ENCODE measurements around the gene KCND2. TPM values are rescaled to one million over a fixed set of nuclear protein-coding genes. Genes with fewer than 3 reads are reported as not detected.

The KCND2 gene
- total and polyA plus RNA-seq, 2 experiments from 2014 or later, result 0.45 to 2.2 TPM

DNA sequence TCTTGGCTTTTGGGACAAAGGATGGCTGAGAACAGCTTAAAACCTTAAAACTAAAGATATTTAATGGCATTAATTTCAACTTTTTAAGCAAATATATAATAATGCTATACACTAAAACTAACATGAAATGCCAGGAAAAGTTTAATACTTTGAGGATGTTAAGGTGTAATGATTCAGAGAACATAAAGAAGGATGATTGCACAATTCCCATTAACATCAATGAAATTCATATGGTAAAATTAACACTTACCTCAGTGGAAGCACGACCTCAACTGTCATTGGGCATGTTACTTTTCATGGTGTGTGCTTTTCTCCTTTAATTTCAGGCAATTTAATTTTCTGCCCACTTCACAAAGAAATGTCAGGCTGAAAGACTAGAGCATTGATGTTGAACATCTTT lies 171.7 kb downstream of the KCND2 start:
- Histone ChIP-seq H3K4me1 (ENCODE audit: low read depth) (no peaks in the 10 kb centered on the region), H3K9me3 (ENCODE audit: low read depth) (no peaks in the 10 kb centered on the region), H3K27me3 (no peaks in the 10 kb centered on the region), H3K36me3 (no peaks in the 10 kb centered on the region), H3K27ac (no peak overlapping the region), H3K4me3 (no peak overlapping the region)
- DNase-seq (ENCODE audit: low read depth in 1 of 2, low spot score in 1 of 2), result no peak
- no peak for TF ChIP-seq CTCF (IDR thresholded peaks at IDR 0.05; ENCODE audit: low read depth, low read length)

DNA sequence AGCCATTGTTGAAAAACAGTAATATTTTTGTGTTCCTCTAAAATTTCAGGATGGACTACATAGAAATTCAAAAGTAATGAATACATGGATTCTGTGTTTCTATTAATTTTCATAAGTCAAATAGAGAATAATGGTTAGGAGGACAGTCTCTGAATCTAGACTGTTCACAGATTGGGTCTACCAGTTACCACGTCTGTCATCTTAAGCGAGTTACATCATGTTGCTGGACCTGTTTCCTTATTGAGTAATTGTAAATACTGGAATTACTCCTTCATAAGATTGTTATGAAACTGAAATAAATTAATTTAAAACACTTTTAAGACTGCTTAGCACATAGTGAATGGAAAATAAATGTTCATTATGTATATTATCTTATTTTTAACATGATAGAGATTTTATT lies 172.3 kb downstream of the KCND2 start:
- no peak overlapping the region for H3K27ac ChIP-seq
- no peak for TF ChIP-seq CTCF (IDR thresholded peaks at IDR 0.05; ENCODE audit: low read depth, low read length)
- H3K4me3 ChIP-seq, result no peak overlapping the region
- no peaks in the 10 kb centered on the region for H3K36me3 ChIP-seq
- no peaks in the 10 kb centered on the region for H3K9me3 ChIP-seq (ENCODE audit: low read depth)
- no peaks in the 10 kb centered on the region for H3K4me1 ChIP-seq (ENCODE audit: low read depth)
- DNase-seq (ENCODE audit: low read depth in 1 of 2, low spot score in 1 of 2), result no peak
- H3K27me3 ChIP-seq, result no peaks in the 10 kb centered on the region

- H3K9me3 ChIP-seq (ENCODE audit: low read depth), result no peaks in the 10 kb centered on the region
- no peak for DNase-seq (ENCODE audit: low read depth in 1 of 2, low spot score in 1 of 2)
- H3K27me3 ChIP-seq, result no peaks in the 10 kb centered on the region
- no peaks in the 10 kb centered on the region for H3K36me3 ChIP-seq
- H3K27ac ChIP-seq, result no peak overlapping the region
- TF ChIP-seq CTCF (IDR thresholded peaks at IDR 0.05; ENCODE audit: low read depth, low read length), result no peak
- no peaks in the 10 kb centered on the region for H3K4me1 ChIP-seq (ENCODE audit: low read depth)
- H3K4me3 ChIP-seq, result no peak overlapping the region
Observed at GRCh38 chr7:120452665-120453064, 179.7 kb downstream of the KCND2 start.

DNA sequence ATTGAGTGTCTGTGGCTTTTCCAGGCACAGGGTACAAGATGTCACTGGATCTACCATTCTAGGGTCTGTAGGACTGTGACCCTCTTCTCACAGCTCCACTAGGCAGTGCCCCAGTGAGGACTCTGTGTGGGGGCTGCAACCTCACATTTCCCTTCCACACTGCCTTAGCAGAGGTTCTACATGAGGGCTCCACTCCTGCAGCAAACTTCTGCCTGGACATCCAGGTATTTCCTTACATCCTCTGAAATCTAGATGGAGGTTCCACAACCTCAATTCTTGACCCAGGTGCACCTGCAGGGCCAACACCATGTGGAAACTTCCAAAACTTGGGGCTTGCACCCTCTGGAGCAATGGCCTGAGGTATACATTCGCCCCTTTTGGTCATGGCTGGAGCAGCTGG lies 183.7 kb downstream of the KCND2 start:
- H3K27ac ChIP-seq, result no peak overlapping the region
- no peak overlapping the region for H3K4me3 ChIP-seq
- no peaks in the 10 kb centered on the region for H3K27me3 ChIP-seq
- no peaks in the 10 kb centered on the region for H3K9me3 ChIP-seq (ENCODE audit: low read depth)
- H3K4me1 ChIP-seq (ENCODE audit: low read depth), result no peaks in the 10 kb centered on the region
- H3K36me3 ChIP-seq, result no peaks in the 10 kb centered on the region
- no peak for TF ChIP-seq CTCF (IDR thresholded peaks at IDR 0.05; ENCODE audit: low read depth, low read length)
- DNase-seq (ENCODE audit: low read depth in 1 of 2, low spot score in 1 of 2), result no peak

DNA sequence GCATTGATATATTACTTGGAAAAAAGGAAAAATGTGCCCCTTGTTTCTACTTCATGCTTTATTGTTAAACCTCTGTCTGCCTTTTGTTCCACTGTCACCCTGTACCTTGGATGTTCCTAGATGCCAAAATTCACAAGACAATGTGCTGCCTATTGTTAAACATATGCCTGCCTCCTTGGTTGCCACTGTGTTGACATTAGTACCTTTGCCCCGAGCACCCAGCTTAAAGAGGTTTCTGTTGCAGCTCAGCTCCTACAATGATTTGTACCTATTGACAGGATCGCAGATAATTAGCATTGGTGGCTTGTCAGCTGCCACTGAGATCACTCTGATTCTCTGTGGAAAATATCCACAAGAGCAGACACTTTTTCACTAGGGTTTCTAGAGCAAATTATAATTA lies 188.0 kb downstream of the KCND2 start:
- Histone ChIP-seq H3K27me3 (no peaks in the 10 kb centered on the region), H3K4me1 (ENCODE audit: low read depth) (no peaks in the 10 kb centered on the region), H3K4me3 (no peak overlapping the region), H3K27ac (no peak overlapping the region), H3K36me3 (no peaks in the 10 kb centered on the region), H3K9me3 (ENCODE audit: low read depth) (no peaks in the 10 kb centered on the region)
- TF ChIP-seq CTCF (IDR thresholded peaks at IDR 0.05; ENCODE audit: low read depth, low read length), result no peak
- DNase-seq (ENCODE audit: low read depth in 1 of 2, low spot score in 1 of 2), result no peak

DNA sequence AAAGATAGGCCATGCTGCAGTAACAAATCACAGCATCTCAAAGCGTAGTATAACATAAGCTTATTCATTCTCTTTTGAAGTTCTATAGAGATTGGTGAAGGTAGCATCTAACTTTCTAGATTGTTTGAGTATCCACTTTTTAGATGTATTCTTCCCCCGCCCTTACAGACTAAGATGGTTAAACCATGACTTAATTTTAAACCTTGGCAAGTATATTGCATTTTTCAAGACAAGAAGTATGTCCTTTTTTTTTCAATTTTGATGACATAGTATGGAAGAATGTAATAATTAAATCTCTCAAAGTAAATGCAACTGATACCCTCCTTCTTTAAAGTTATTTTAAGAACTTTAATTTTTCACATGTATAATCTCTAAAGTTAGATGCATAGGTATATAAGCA lies 190.0 kb downstream of the KCND2 start:
- TF ChIP-seq CTCF (IDR thresholded peaks at IDR 0.05; ENCODE audit: low read depth, low read length), result no peak
- no peak overlapping the region for H3K27ac ChIP-seq
- H3K9me3 ChIP-seq (ENCODE audit: low read depth), result no peaks in the 10 kb centered on the region
- no peak overlapping the region for H3K4me3 ChIP-seq
- H3K36me3 ChIP-seq, result no peaks in the 10 kb centered on the region
- no peaks in the 10 kb centered on the region for H3K27me3 ChIP-seq
- no peaks in the 10 kb centered on the region for H3K4me1 ChIP-seq (ENCODE audit: low read depth)
- peak in 1 of 2 donors; percentile 1 for DNase-seq (ENCODE audit: low read depth in 1 of 2, low spot score in 1 of 2)
